ENCODE results near the gene OXER1.
A peak's percentile ranks its signal among the peaks of the same experiment; 100 is the strongest.

Gene OXER1

GRCh38 chr2:42764096-42764495 is at the start of gene OXER1:
TSS of gene OXER1 (minus strand) at chr2:42764135. CDS start at chr2:42764062, 73 bp downstream.
- peak in 1 of 2 donors; percentile 47 for DNase-seq

GRCh38 chr2:42812899-42813479 is 49.1 kb upstream of the OXER1 start:
- DNase-seq = peak in 1 of 2 donors; percentile 27

GRCh38 chr2:42810971-42811811 is 47.3 kb upstream of the OXER1 start:
- peak; percentile 50 to 52 for DNase-seq

- peak; percentile 96 to 97 for DNase-seq
Observed at GRCh38 chr2:42810121-42810970, 46.4 kb upstream of the OXER1 start.

GRCh38 chr2:42809819-42810120 is 45.8 kb upstream of the OXER1 start:
- no peak for DNase-seq

- no peak for DNase-seq
Observed at GRCh38 chr2:42809131-42809818, 45.3 kb upstream of the OXER1 start.

- DNase-seq = no peak
Observed at GRCh38 chr2:42808301-42808700, 44.4 kb upstream of the OXER1 start.

- no peak for DNase-seq
Observed at GRCh38 chr2:42806786-42807185, 42.9 kb upstream of the OXER1 start.

GRCh38 chr2:42804891-42805290 is 41.0 kb upstream of the OXER1 start:
- no peak for DNase-seq

- peak in 1 of 2 donors; percentile 51 for DNase-seq
Observed at GRCh38 chr2:42804338-42804737, 40.4 kb upstream of the OXER1 start.

- DNase-seq = no peak
Observed at GRCh38 chr2:42802150-42802549, 38.2 kb upstream of the OXER1 start.

GRCh38 chr2:42801381-42801780 is 37.4 kb upstream of the OXER1 start:
- DNase-seq = no peak

- DNase-seq = no peak
Observed at GRCh38 chr2:42800981-42801380, 37.0 kb upstream of the OXER1 start.

- no peak for DNase-seq
Observed at GRCh38 chr2:42800461-42800962, 36.6 kb upstream of the OXER1 start.

GRCh38 chr2:42799881-42800280 is 35.9 kb upstream of the OXER1 start:
- DNase-seq = no peak

GRCh38 chr2:42797281-42797680 is 33.3 kb upstream of the OXER1 start:
- no peak for DNase-seq

GRCh38 chr2:42796427-42797248 is 32.7 kb upstream of the OXER1 start:
- no peak for DNase-seq

GRCh38 chr2:42795841-42796301 is 31.9 kb upstream of the OXER1 start:
- no peak for DNase-seq

GRCh38 chr2:42795275-42795674 is 31.3 kb upstream of the OXER1 start:
- DNase-seq = no peak

- no peak for DNase-seq
Observed at GRCh38 chr2:42794271-42795046, 30.5 kb upstream of the OXER1 start.
